ENCODE results near the gene GOT2.
"Not testable (repeated sequence)": the region's sequence is repeated elsewhere in the genome, so short reads cannot be mapped to it uniquely, and the experiment has no call there.

DNA sequence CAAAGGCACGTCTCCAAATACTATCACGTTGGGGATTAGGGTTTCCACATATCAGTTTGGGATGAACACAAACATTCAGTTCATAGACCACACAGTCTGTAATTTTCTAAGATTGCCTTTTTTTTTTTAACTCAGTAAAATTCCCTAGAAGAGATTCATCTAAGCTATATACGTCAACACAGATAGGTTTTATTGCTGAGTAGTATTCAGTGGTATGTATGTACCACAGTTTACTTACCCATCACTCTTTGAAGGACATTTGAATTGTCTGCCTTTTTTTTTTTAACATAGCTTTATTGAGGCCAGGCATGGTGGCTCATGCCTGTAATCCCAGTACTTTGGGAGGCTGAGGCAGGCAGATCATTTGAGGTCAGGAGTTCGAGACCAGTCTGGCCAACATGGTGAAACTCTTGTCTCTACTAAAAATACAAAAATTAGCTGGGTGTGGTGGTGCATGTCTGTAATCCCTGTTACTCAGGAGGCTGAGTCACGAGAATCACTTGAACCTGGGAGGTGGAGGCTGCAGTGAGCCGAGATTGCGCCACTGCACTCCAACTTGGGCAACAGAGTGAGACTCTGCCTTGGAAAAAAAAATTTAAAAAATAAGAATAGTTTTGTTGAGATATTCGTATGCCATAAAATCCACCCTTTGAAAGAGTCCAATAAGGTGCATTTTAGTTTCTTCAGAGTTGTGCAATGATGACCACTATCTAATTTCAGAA lies 47.0 kb downstream of the GOT2 start:
- not testable (repeated sequence) for TF ChIP-seq GABPA, POLR2AphosphoS5 (IDR thresholded peaks at IDR 0.05; ENCODE audit: low read depth)
- TF ChIP-seq, protein P1, sequence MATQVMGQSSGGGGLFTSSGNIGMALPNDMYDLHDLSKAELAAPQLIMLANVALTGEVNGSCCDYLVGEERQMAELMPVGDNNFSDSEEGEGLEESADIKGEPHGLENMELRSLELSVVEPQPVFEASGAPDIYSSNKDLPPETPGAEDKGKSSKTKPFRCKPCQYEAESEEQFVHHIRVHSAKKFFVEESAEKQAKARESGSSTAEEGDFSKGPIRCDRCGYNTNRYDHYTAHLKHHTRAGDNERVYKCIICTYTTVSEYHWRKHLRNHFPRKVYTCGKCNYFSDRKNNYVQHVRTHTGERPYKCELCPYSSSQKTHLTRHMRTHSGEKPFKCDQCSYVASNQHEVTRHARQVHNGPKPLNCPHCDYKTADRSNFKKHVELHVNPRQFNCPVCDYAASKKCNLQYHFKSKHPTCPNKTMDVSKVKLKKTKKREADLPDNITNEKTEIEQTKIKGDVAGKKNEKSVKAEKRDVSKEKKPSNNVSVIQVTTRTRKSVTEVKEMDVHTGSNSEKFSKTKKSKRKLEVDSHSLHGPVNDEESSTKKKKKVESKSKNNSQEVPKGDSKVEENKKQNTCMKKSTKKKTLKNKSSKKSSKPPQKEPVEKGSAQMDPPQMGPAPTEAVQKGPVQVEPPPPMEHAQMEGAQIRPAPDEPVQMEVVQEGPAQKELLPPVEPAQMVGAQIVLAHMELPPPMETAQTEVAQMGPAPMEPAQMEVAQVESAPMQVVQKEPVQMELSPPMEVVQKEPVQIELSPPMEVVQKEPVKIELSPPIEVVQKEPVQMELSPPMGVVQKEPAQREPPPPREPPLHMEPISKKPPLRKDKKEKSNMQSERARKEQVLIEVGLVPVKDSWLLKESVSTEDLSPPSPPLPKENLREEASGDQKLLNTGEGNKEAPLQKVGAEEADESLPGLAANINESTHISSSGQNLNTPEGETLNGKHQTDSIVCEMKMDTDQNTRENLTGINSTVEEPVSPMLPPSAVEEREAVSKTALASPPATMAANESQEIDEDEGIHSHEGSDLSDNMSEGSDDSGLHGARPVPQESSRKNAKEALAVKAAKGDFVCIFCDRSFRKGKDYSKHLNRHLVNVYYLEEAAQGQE (IDR thresholded peaks at IDR 0.05; ENCODE audit: insufficient replicate concordance, low read depth) = not testable (repeated sequence)
